ENCODE measurements around the gene ARHGEF25.
A peak's percentile ranks its signal among the peaks of the same experiment; 100 is the strongest.

ARHGEF25 gene

DNA sequence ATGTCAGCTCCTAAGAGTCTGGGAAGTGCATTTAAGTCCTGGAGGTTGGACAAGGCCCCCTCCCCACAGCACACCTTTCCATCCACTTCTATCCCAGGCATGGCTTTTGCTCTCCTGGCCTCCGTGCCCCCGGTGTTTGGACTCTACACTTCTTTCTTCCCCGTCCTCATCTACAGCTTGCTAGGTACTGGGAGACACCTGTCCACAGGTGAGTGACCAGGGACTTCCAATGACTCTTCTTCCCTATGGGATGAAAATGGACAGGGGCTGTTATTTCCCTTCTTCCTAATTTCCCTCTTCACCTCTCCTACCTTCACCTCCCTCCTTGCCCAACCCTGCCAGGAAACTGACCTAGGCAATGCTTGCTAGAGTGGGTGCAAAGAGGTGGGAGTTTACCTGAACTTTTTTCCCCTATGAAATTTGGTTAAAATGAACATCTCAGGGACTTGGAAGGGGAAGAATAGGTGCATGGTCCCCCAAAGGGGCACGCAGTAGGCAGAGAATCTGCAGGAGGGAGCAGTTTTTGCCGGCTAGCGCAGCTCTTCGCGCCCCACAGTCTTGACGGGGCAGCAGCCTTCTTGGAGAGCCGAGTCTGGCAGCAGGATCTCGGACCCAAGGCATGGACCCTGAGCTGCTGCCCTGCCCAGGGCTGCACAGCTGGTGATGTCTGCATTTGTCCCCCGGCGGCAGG, 9.2 kb downstream of the ARHGEF25 start:
- Histone ChIP-seq H2AFZ (ENCODE audit: low read depth) (no peak overlapping the region), H3K4me1 (ENCODE audit: low read depth, poor library complexity, severe bottlenecking) (peaks cover 7% of the 10 kb centered on the region), H3K27ac (no peak overlapping the region), H3K9ac (no peak overlapping the region), H4K20me1 (ENCODE audit: insufficient read depth) (no peaks in the 10 kb centered on the region), H3K27me3 (ENCODE audit: insufficient read depth, low read depth) (peaks cover 18% of the 10 kb centered on the region), H3K79me2 (ENCODE audit: insufficient read depth, low read depth) (no peaks in the 10 kb centered on the region), H3K4me2 (no peak overlapping the region), H3K4me3 (IDR thresholded peaks at IDR 0.05; ENCODE audit: insufficient read depth, low read depth, low read length) (no peak overlapping the region), H3K36me3 (ENCODE audit: insufficient read depth) (no peaks in the 10 kb centered on the region)
- TF ChIP-seq, protein P1, sequence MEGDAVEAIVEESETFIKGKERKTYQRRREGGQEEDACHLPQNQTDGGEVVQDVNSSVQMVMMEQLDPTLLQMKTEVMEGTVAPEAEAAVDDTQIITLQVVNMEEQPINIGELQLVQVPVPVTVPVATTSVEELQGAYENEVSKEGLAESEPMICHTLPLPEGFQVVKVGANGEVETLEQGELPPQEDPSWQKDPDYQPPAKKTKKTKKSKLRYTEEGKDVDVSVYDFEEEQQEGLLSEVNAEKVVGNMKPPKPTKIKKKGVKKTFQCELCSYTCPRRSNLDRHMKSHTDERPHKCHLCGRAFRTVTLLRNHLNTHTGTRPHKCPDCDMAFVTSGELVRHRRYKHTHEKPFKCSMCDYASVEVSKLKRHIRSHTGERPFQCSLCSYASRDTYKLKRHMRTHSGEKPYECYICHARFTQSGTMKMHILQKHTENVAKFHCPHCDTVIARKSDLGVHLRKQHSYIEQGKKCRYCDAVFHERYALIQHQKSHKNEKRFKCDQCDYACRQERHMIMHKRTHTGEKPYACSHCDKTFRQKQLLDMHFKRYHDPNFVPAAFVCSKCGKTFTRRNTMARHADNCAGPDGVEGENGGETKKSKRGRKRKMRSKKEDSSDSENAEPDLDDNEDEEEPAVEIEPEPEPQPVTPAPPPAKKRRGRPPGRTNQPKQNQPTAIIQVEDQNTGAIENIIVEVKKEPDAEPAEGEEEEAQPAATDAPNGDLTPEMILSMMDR (conservative IDR thresholded peaks at IDR 0.05; ENCODE audit: low read depth, low read length) = no peak

DNA sequence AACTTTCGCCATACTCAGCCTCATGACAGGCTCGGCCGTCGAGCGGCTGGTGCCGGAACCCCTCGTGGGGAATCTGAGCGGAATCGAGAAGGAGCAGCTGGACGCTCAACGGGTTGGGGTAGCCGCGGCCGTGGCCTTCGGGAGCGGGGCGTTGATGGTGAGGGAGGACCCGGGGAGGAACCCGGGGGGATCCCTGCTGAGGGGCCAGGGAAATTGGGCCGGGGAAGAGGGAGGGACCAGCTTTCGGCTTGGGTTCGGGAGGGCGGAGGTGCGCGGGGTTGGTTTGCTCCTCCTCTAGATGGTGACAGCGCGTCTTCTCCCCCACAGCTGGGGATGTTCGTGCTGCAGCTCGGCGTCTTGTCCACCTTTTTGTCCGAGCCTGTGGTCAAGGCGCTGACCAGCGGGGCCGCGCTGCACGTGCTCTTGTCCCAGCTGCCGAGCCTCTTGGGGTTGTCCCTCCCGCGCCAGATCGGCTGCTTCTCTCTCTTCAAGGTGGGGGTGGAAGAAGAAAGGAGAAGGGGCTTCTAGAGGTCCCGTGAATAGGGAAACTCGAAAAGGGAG, 9.8 kb downstream of the ARHGEF25 start:
- H3K79me2 ChIP-seq (ENCODE audit: insufficient read depth, low read depth) = no peaks in the 10 kb centered on the region
- no peaks in the 10 kb centered on the region for H4K20me1 ChIP-seq (ENCODE audit: insufficient read depth)
- no peak overlapping the region for H3K4me3 ChIP-seq (IDR thresholded peaks at IDR 0.05; ENCODE audit: insufficient read depth, low read depth, low read length)
- TF ChIP-seq, protein P1 (conservative IDR thresholded peaks at IDR 0.05; ENCODE audit: low read depth, low read length) = no peak
- peak overlapping the region; percentile 82 for H2AFZ ChIP-seq (ENCODE audit: low read depth)
- H3K27me3 ChIP-seq (ENCODE audit: insufficient read depth, low read depth) = peaks cover 18% of the 10 kb centered on the region
- peak overlapping the region; percentile 39; the same call in 1 of the 2 replicates for H3K9ac ChIP-seq
- H3K27ac ChIP-seq = no peak overlapping the region
- peaks cover 5% of the 10 kb centered on the region for H3K4me1 ChIP-seq (ENCODE audit: low read depth, poor library complexity, severe bottlenecking)
- H3K36me3 ChIP-seq (ENCODE audit: insufficient read depth) = no peaks in the 10 kb centered on the region
- H3K4me2 ChIP-seq = peak overlapping the region; percentile 77

DNA sequence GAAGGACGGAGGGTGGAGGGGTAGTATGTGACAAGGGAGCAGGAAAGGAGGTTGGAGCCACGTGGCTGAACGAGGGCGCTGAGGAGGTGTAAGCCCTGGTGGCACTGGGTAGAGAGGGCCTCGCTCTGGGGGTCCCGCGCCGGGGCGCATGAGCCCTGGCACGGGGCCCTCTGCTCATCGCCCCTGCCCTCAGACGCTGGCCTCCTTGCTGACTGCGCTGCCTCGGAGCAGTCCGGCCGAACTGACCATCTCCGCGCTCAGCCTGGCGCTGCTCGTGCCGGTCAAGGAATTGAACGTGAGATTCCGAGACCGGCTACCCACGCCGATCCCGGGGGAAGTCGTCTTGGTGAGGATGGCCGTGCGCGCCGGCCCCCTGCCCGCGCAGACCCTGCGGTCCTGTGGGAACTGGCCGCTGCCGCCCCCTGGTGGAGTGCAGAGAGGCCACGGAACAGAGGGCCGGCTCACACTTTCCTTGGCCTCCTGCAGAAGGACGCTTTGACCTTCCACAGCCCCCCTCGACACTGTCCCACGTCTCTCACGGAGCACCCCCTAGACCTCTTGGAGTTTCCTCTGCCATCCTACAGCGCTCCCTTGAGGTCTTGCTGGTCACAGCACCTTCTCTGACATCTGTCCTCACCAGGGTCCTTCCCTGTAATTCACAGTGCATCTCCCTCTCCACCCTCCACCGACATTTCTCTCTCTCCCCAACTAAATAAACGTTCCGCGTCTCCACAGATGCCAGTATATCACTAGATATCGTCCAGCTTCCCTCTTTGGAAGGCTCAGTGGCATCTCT, 10.5 kb downstream of the ARHGEF25 start:
- Histone ChIP-seq H3K9ac (peak overlapping the region; percentile 39), H3K4me3 (IDR thresholded peaks at IDR 0.05; ENCODE audit: insufficient read depth, low read depth, low read length) (no peak overlapping the region), H3K36me3 (ENCODE audit: insufficient read depth) (no peaks in the 10 kb centered on the region), H4K20me1 (ENCODE audit: insufficient read depth) (no peaks in the 10 kb centered on the region), H2AFZ (ENCODE audit: low read depth) (peak overlapping the region; percentile 82), H3K4me1 (ENCODE audit: low read depth, poor library complexity, severe bottlenecking) (peaks cover 5% of the 10 kb centered on the region), H3K4me2 (peak overlapping the region; percentile 77), H3K27ac (no peak overlapping the region), H3K79me2 (ENCODE audit: insufficient read depth, low read depth) (no peaks in the 10 kb centered on the region), H3K27me3 (ENCODE audit: insufficient read depth, low read depth) (peaks cover 18% of the 10 kb centered on the region)
- TF ChIP-seq, protein P1 (conservative IDR thresholded peaks at IDR 0.05; ENCODE audit: low read depth, low read length) = peak; percentile 99

DNA sequence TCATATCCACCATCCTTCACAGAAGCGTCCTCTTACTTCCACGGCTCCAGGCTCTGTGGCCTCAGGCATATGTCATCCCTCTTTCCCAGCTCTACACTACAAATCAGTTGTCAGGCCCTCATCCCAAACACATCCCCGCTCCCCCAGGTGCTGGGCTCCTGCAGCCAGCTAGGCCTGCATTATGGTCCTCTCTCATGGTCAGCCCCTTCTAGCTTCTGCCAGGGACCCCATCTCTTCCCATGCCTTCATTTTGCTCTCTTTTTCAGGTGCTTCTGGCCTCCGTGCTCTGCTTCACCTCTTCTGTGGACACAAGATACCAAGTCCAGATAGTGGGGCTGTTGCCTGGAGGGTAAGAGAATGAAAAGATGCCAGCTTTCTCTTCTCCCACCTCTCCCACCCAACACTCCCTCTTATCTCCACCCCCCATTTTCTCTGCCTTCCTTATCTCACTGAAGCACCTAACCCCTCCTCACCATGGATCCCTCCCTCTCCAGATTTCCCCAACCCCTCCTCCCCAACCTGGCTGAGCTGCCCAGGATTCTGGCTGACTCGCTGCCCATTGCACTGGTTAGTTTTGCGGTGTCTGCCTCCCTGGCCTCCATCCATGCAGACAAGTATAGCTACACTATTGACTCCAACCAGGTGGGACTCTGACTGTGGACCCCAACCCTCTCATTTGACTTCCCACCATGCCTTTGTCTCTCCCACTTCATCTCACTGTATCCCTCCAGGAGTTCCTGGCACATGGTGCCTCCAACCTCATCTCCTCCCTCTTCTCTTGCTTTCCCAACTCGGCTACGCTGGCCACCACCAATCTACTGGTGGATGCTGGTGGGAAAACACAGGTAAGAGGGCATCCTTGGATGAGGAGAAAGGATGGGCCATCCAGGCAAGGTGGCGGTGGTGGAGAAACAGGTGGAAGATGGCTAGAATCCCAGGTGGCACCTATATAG, 11.3 kb downstream of the ARHGEF25 start:
- no peak overlapping the region for H3K4me3 ChIP-seq (IDR thresholded peaks at IDR 0.05; ENCODE audit: insufficient read depth, low read depth, low read length)
- H3K27me3 ChIP-seq (ENCODE audit: insufficient read depth, low read depth) = peaks cover 18% of the 10 kb centered on the region
- H4K20me1 ChIP-seq (ENCODE audit: insufficient read depth) = no peaks in the 10 kb centered on the region
- H2AFZ ChIP-seq (ENCODE audit: low read depth) = peak overlapping the region; percentile 82; the same call in 1 of the 2 replicates
- H3K27ac ChIP-seq = no peak overlapping the region
- no peaks in the 10 kb centered on the region for H3K79me2 ChIP-seq (ENCODE audit: insufficient read depth, low read depth)
- H3K36me3 ChIP-seq (ENCODE audit: insufficient read depth) = no peaks in the 10 kb centered on the region
- H3K4me1 ChIP-seq (ENCODE audit: low read depth, poor library complexity, severe bottlenecking) = peaks cover 5% of the 10 kb centered on the region
- H3K9ac ChIP-seq = no peak overlapping the region
- TF ChIP-seq, protein P1 (conservative IDR thresholded peaks at IDR 0.05; ENCODE audit: low read depth, low read length) = no peak
- H3K4me2 ChIP-seq = peak overlapping the region; percentile 77; the same call in 1 of the 2 replicates
